Gastroesophageal sphincter (tissue), 4 donors: ENCODE data around the gene FAM216B. TPM values are rescaled to one million over a fixed set of nuclear protein-coding genes. Genes with fewer than 3 reads are reported as not detected.
"Not testable (repeated sequence)": the region's sequence is repeated elsewhere in the genome, so short reads cannot be mapped to it uniquely, and the experiment has no call there.

ENCODE experiments used
- ATAC-seq: fragments of 150-250 bp; one replicate; pipeline ENCODE4 v1.9.1; 2016; ENCODE audit warnings: mild to moderate bottlenecking, moderate library complexity
- H3K27ac ChIP-seq, 4 donors: fragments of 200-600 bp; sonication (generic) in 3 of 4; 1 replicate in 3 of 4; 2 replicates in 1 of 4; pipeline ENCODE4 v1.5.1; 2016 to 2019
- H3K27me3 ChIP-seq: fragments of 200-600 bp; sonication (generic); one replicate; pipeline ENCODE4 v1.5.1; 2019
- H3K36me3 ChIP-seq, 2 donors: fragments of 200-600 bp; sonication (generic); one replicate each; pipeline ENCODE4 v1.5.1; 2019; ENCODE audit warnings: control low read depth in 1 of 2
- H3K4me1 ChIP-seq, 3 donors: fragments of 200-600 bp; sonication (generic); 1 replicate in 2 of 3; 2 replicates in 1 of 3; pipeline ENCODE4 v1.5.1; 2016 to 2019; ENCODE audit warnings: control low read depth in 2 of 3
- H3K4me3 ChIP-seq, 2 donors: fragments of 200-600 bp; sonication (generic); one replicate each; pipeline ENCODE4 v1.5.1; 2019; ENCODE audit warnings: mild to moderate bottlenecking in 1 of 2, moderate library complexity in 1 of 2
- H3K9me3 ChIP-seq, 3 donors: fragments of 200-600 bp; sonication (generic); one replicate each; pipeline ENCODE4 v1.5.1; 2017 to 2019; ENCODE audit warnings: control low read depth in 2 of 3
- EP300 ChIP-seq: sonication (generic); formaldehyde crosslinking; IDR thresholded peaks from one replicate; pipeline ENCODE4 v1.6.1; 2017; ENCODE audit warnings: antibody characterized with exemption, mild to moderate bottlenecking
- POLR2A ChIP-seq, 2 donors: fragments of 450-650 bp; IDR thresholded peaks; one replicate each; pipeline ENCODE4 v1.6.1; 2017; ENCODE audit warnings: antibody characterized with exemption in 2 of 2, mild to moderate bottlenecking in 2 of 2, moderate library complexity in 1 of 2
- POLR2AphosphoS5 ChIP-seq: sonication (generic); formaldehyde crosslinking; IDR thresholded peaks from one replicate; pipeline ENCODE4 v1.6.1; 2017; ENCODE audit warnings: antibody characterized with exemption
- WGBS, 2 donors: methylation state at CpG; one replicate each; pipeline ENCODE4 v1.1.5; 2018; ENCODE audit warnings: low coverage in 1 of 2; 5-methylcytosine and 5-hydroxymethylcytosine counted together
- total RNA-seq, 4 donors: library from RNA; depleted of rRNA; stranded (reverse); fragments of >200 nt; gene quantifications; one replicate each; pipeline ENCODE4 v1.1.0, GENCODE V29; 2016
- TF ChIP-seq, protein P1 (sequence below), 4 experiments: fragments of 200-600 bp in 2 of 4; fragments of 450-650 bp in 2 of 4; sonication (generic) in 1 of 4; IDR thresholded peaks; one replicate each; pipeline ENCODE4 v1.5.1; 2017 to 2019; ENCODE audit warnings: antibody characterized with exemption in 4 of 4, mild to moderate bottlenecking in 2 of 4, moderate library complexity in 2 of 4

FAM216B gene
- total RNA-seq, 4 donors from 2014 or later: not detected

- no peak for ATAC-seq
- Histone ChIP-seq H3K4me1 (no peaks in the 10 kb centered on the region), H3K36me3 (no peaks in the 10 kb centered on the region), H3K27ac (no peak overlapping the region), H3K4me3 (no peak overlapping the region), H3K27me3 (no peaks in the 10 kb centered on the region), H3K9me3 (peaks cover 0 to 4% (median 0%) of the 10 kb centered on the region in 3 donors)
- TF ChIP-seq POLR2AphosphoS5 (no peak), EP300 (no peak), POLR2A (IDR thresholded peaks at IDR 0.05) (no peak)
- TF ChIP-seq, protein P1, sequence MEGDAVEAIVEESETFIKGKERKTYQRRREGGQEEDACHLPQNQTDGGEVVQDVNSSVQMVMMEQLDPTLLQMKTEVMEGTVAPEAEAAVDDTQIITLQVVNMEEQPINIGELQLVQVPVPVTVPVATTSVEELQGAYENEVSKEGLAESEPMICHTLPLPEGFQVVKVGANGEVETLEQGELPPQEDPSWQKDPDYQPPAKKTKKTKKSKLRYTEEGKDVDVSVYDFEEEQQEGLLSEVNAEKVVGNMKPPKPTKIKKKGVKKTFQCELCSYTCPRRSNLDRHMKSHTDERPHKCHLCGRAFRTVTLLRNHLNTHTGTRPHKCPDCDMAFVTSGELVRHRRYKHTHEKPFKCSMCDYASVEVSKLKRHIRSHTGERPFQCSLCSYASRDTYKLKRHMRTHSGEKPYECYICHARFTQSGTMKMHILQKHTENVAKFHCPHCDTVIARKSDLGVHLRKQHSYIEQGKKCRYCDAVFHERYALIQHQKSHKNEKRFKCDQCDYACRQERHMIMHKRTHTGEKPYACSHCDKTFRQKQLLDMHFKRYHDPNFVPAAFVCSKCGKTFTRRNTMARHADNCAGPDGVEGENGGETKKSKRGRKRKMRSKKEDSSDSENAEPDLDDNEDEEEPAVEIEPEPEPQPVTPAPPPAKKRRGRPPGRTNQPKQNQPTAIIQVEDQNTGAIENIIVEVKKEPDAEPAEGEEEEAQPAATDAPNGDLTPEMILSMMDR (IDR thresholded peaks at IDR 0.05): no peak
Observed at GRCh38 chr13:42814868-42815267, 33.5 kb downstream of the FAM216B start.

GRCh38 chr13:42815681-42816080, 34.3 kb downstream of the FAM216B start:
- H3K4me1 ChIP-seq: no peaks in the 10 kb centered on the region
- H3K27me3 ChIP-seq: no peaks in the 10 kb centered on the region
- WGBS, 2 donors: 62 to 72% methylated on average over 3 of the region's 3 CpGs
- H3K36me3 ChIP-seq: no peaks in the 10 kb centered on the region
- no peak for ATAC-seq
- TF ChIP-seq EP300 (no peak), POLR2AphosphoS5 (no peak), POLR2A (IDR thresholded peaks at IDR 0.05) (no peak)
- TF ChIP-seq, protein P1 (IDR thresholded peaks at IDR 0.05): no peak
- H3K27ac ChIP-seq: no peak overlapping the region
- peaks cover 0 to 4% (median 0%) of the 10 kb centered on the region in 3 donors for H3K9me3 ChIP-seq
- no peak overlapping the region for H3K4me3 ChIP-seq

- Histone ChIP-seq H3K36me3 (no peaks in the 10 kb centered on the region), H3K4me3 (no peak overlapping the region), H3K4me1 (no peaks in the 10 kb centered on the region), H3K27ac (no peak overlapping the region), H3K9me3 (peaks cover 0 to 4% (median 0%) of the 10 kb centered on the region in 3 donors), H3K27me3 (no peaks in the 10 kb centered on the region)
- WGBS, 2 donors: 93 to 95% methylated on average over 2 of the region's 2 CpGs
- no peak for ATAC-seq
- TF ChIP-seq EP300 (no peak), POLR2AphosphoS5 (no peak), POLR2A (IDR thresholded peaks at IDR 0.05) (no peak)
- TF ChIP-seq, protein P1 (IDR thresholded peaks at IDR 0.05): no peak
Observed at GRCh38 chr13:42816538-42816937, 35.2 kb downstream of the FAM216B start.

DNA sequence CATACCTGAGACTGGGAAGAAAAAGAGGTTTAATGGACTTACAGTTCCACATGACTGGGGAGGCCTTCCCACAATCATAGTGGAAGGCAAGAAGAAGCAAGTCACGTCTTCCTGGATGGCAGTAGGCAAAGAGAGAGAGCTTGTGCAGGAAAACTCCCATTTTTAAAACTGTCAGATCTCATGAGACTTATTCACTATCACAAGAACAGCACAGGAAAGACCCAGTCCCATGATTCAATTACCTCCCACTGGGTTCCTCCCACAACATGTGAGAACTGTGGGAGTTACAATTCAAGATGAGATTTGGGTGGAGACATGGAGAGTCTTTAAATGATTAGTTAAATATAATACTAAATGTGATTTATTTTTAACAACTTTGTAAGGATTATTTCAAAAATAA, 38.3 kb downstream of the FAM216B start:
- not testable (repeated sequence) for H3K4me3 ChIP-seq
- 63% methylated on average over 1 of the region's 1 CpG; no CpG with 5 or more reads in 1 of the 2 donors for WGBS, 2 donors

DNA sequence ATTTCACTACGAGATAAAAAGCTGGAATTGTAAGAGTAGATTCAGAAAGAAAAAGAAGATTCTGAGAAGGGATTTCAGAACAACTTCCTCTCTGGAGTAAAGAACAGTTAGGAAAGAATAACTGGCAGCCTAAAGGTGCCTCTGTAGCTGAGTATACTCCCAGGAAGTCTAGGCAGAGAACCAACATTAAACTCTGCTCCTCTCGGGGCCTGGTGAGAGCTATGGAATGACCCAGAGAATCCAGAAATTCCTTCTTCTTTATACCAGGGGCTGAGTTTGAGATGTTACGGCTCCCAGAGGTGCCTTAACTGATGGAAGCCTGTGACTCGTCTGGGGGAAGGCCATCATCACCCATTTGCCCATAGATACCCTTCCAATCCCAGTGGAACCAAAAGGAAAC, 39.1 kb downstream of the FAM216B start:
- no peaks in the 10 kb centered on the region for H3K27me3 ChIP-seq
- WGBS, 2 donors: 56 to 68% methylated on average over 2 to 4 of the region's 4 CpGs
- H3K36me3 ChIP-seq: no peaks in the 10 kb centered on the region
- peaks cover 0 to 4% (median 0%) of the 10 kb centered on the region in 3 donors for H3K9me3 ChIP-seq
- no peak overlapping the region for H3K27ac ChIP-seq
- ATAC-seq: no peak
- no peaks in the 10 kb centered on the region for H3K4me1 ChIP-seq
- TF ChIP-seq POLR2A (IDR thresholded peaks at IDR 0.05) (no peak), EP300 (no peak), POLR2AphosphoS5 (no peak)
- TF ChIP-seq, protein P1 (IDR thresholded peaks at IDR 0.05): no peak
- no peak overlapping the region for H3K4me3 ChIP-seq

More for the DNA sequence above, 38.3 kb downstream of the FAM216B start:
- H3K27ac ChIP-seq, H3K27me3 ChIP-seq, H3K36me3 ChIP-seq, H3K9me3 ChIP-seq, H3K4me1 ChIP-seq, ATAC-seq: not testable (repeated sequence)
